ENCODE data around the gene GAB1. TPM values are rescaled to one million over a fixed set of nuclear protein-coding genes. Genes with fewer than 3 reads are reported as not detected.

Gene GAB1
- total RNA-seq, 1 experiment from 2014 or later: 3.8 TPM

DNA sequence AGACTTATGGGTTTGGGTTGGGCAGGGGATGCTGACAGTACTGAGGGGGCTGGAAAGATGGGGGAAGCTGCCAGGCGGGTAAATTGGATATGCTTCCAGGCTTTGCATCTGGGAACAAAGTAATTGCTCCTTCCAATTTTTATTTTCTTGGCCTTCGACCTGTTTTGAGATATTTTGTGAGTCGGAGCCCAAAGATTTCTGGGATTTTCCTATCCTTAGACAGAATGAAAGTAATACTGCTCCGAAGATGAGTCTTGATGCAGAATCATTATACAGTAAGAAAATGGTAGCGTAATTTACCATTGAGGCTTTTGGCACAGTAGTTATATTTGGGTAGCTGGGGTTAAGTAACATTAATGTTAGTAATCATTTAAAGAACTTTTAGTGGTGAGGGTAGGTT is 178.2 kb downstream of the GAB1 start:
- H3K9ac ChIP-seq (ENCODE audit: low read length): peak overlapping the region; percentile 85

More for the DNA sequence above, 178.2 kb downstream of the GAB1 start:
- ATAC-seq: no peak
- Histone ChIP-seq H3K9me2 (ENCODE audit: insufficient read depth) (no peaks in the 10 kb centered on the region), H2AFZ (ENCODE audit: low read depth, low read length, poor library complexity, severe bottlenecking) (no peak overlapping the region), H3K9me3 (ENCODE audit: control insufficient read depth in 1 of 2, insufficient read depth in 1 of 2, low read depth in 1 of 2, low read length in 2 of 2) (no peaks in the 10 kb centered on the region), H4K20me1 (ENCODE audit: insufficient read depth) (peaks cover 18% of the 10 kb centered on the region; the same call in 1 of the 2 replicates), H3K4me3 (replicated peaks in 1 of 2; ENCODE audit: low read depth in 1 of 2, low read length in 2 of 2) (peak overlapping the region; percentile 66 to 87), H3K36me3 (ENCODE audit: control insufficient read depth in 1 of 2, insufficient read depth in 2 of 2, low read length in 2 of 2) (peaks cover 21 to 25% of the 10 kb centered on the region in 2 experiments), H3K27me3 (ENCODE audit: insufficient read depth, low read length) (no peaks in the 10 kb centered on the region), H3K4me1 (ENCODE audit: control insufficient read depth in 1 of 2, insufficient read depth in 2 of 2, low read length in 2 of 2) (peaks cover 3 to 16% of the 10 kb centered on the region in 2 experiments; a peak in 3 of 4 replicates), H3K4me2 (ENCODE audit: low read length) (peak overlapping the region; percentile 79), H3K79me2 (ENCODE audit: insufficient read depth, low read length) (peaks cover 64% of the 10 kb centered on the region), H3K27ac (ENCODE audit: low read depth, low read length) (peak overlapping the region; percentile 95; the same call in 1 of the 2 replicates)
- no TSS peak for BruUV-seq (replicated peaks)
- ChIA-PET CTCF (no interaction called here), POLR2A (no interaction called here), RAD21 (ENCODE audit: low non-redundant PET in 1 of 2, low total read pairs in 2 of 2, uncharacterized antibody in 2 of 2, unreplicated experiment in 2 of 2) (no interaction called here)
- no peak for DNase-seq (ENCODE audit: low read depth, low spot score)
- intact Hi-C loops (cut with micrococcal nuclease): no loop called here
- no peak for TF ChIP-seq JUND (IDR thresholded peaks at IDR 0.05)
- TF ChIP-seq TCF7L2 (IDR thresholded peaks at IDR 0.05; ENCODE audit: borderline replicate concordance, extremely low read depth, insufficient read depth, insufficient read length): no peak
- TF ChIP-seq SRF (IDR thresholded peaks at IDR 0.05; ENCODE audit: low read depth): no peak
- TF ChIP-seq POLR2AphosphoS5 (IDR thresholded peaks at IDR 0.05; ENCODE audit: low read depth, low read length): no peak
- no peak for TF ChIP-seq ELF1 (IDR thresholded peaks at IDR 0.05; ENCODE audit: borderline replicate concordance, low read depth)
- no peak for TF ChIP-seq POLR2A (IDR thresholded peaks at IDR 0.05; ENCODE audit: borderline replicate concordance, extremely low read depth, insufficient read depth, insufficient read length)
- TF ChIP-seq SIN3A (IDR thresholded peaks at IDR 0.05; ENCODE audit: low read depth): no peak
- TF ChIP-seq, protein P1, sequence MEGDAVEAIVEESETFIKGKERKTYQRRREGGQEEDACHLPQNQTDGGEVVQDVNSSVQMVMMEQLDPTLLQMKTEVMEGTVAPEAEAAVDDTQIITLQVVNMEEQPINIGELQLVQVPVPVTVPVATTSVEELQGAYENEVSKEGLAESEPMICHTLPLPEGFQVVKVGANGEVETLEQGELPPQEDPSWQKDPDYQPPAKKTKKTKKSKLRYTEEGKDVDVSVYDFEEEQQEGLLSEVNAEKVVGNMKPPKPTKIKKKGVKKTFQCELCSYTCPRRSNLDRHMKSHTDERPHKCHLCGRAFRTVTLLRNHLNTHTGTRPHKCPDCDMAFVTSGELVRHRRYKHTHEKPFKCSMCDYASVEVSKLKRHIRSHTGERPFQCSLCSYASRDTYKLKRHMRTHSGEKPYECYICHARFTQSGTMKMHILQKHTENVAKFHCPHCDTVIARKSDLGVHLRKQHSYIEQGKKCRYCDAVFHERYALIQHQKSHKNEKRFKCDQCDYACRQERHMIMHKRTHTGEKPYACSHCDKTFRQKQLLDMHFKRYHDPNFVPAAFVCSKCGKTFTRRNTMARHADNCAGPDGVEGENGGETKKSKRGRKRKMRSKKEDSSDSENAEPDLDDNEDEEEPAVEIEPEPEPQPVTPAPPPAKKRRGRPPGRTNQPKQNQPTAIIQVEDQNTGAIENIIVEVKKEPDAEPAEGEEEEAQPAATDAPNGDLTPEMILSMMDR (IDR thresholded peaks at IDR 0.05 in 2 of 3, conservative IDR thresholded peaks at IDR 0.05 in 1 of 3; ENCODE audit: borderline replicate concordance in 1 of 3, insufficient read depth in 1 of 3, low read depth in 2 of 3, low read length in 2 of 3): no peak
- TF ChIP-seq YY1 (IDR thresholded peaks at IDR 0.05; ENCODE audit: extremely low read depth, insufficient replicate concordance, low read depth, low read length): no peak
- no peak for TF ChIP-seq EZH2phosphoT487 (IDR thresholded peaks at IDR 0.05; ENCODE audit: borderline replicate concordance)
- TF ChIP-seq EZH2 (IDR thresholded peaks at IDR 0.05): no peak
- TF ChIP-seq, protein P2, sequence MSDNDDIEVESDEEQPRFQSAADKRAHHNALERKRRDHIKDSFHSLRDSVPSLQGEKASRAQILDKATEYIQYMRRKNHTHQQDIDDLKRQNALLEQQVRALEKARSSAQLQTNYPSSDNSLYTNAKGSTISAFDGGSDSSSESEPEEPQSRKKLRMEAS (IDR thresholded peaks at IDR 0.05): no peak
- TF ChIP-seq, protein P3, sequence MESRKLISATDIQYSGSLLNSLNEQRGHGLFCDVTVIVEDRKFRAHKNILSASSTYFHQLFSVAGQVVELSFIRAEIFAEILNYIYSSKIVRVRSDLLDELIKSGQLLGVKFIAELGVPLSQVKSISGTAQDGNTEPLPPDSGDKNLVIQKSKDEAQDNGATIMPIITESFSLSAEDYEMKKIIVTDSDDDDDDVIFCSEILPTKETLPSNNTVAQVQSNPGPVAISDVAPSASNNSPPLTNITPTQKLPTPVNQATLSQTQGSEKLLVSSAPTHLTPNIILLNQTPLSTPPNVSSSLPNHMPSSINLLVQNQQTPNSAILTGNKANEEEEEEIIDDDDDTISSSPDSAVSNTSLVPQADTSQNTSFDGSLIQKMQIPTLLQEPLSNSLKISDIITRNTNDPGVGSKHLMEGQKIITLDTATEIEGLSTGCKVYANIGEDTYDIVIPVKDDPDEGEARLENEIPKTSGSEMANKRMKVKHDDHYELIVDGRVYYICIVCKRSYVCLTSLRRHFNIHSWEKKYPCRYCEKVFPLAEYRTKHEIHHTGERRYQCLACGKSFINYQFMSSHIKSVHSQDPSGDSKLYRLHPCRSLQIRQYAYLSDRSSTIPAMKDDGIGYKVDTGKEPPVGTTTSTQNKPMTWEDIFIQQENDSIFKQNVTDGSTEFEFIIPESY (IDR thresholded peaks at IDR 0.05; ENCODE audit: extremely low read depth, insufficient replicate concordance, low read length): no peak
- TF ChIP-seq FOSL1 (IDR thresholded peaks at IDR 0.05; ENCODE audit: low read depth): no peak
- TF ChIP-seq CEBPB (IDR thresholded peaks at IDR 0.05; ENCODE audit: low read depth): no peak
- no peak for TF ChIP-seq SP1 (IDR thresholded peaks at IDR 0.05; ENCODE audit: low read depth)
- no peak for TF ChIP-seq EGR1 (IDR thresholded peaks at IDR 0.05; ENCODE audit: low read depth)

Measured in HCT116 (cell line).